HS-5 (cell line): Measurements from ENCODE around the gene DSP.

Experiments used
- DNase-seq: peaks from one replicate; pipeline ENCODE4 v3.0.0-alpha.2; 2012; ENCODE audit warnings: low read depth

DSP gene

GRCh38 chr6:7559651-7560385 lies 18.3 kb downstream of the DSP start:
- no peak for DNase-seq

- no peak for DNase-seq
These were observed 19.9 kb downstream of the DSP start for GRCh38 chr6:7561153-7561964.

- no peak for DNase-seq
These were observed 21.3 kb downstream of the DSP start for GRCh38 chr6:7562769-7563168.

DNA sequence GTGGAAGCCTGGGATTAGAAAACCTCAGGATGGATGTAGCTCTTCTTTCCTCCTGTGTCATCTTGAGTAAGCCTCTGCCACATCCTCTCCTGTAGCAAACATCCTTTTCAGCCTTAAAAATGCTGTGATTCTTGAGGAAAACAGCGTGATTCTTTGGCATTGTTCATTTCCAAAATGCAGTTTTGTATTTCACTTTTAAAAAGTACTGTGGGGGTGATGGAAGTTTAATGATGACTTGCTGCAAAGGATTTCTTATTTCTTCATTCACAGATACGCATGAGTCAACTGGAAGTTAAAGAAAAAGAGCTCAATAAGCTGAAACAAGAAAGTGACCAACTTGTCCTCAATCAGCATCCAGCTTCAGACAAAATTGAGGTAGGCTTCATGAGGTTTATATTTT lies 24.6 kb downstream of the DSP start:
- DNase-seq: no peak

- DNase-seq: no peak
These were observed 25.2 kb downstream of the DSP start for GRCh38 chr6:7566617-7567173.

DNA sequence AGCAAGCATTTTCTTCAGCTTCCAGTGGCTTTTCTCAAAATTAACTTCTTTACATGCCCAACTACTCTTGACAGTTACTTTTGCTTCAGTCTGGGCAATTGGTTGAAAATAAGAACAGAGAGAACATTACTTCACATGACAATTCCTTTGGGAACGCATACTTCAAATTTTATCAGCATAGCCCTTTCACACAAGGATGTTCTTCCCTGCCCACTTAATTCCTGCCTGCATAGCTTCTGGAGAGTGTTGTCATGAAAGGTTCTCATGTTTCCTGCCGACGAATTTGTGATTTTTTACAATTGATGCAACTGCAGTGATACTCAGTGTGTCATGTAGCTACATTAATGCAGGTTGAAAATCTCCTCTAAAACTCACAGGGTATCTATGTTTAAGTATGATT lies 26.6 kb downstream of the DSP start:
- DNase-seq: no peak

DNA sequence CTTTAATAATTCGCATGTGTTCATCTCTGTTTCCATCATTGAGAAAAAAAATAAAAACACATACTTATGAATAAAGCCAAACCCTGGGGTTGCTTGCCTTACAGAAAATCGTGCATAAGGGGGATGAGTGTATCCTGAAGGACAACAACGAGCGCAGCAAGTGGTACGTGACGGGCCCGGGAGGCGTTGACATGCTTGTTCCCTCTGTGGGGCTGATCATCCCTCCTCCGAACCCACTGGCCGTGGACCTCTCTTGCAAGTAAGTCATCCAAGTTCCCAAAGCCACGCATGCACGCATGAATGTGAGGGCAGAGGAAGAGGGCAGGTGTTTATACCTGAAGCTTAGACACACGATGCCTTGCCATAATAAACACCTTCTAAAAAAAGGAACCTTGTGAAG lies 27.6 kb downstream of the DSP start:
- no peak for DNase-seq

- no peak for DNase-seq
These were observed 30.9 kb downstream of the DSP start for GRCh38 chr6:7572213-7572943.

GRCh38 chr6:7574500-7574899 lies 33.0 kb downstream of the DSP start:
- no peak for DNase-seq

DNA sequence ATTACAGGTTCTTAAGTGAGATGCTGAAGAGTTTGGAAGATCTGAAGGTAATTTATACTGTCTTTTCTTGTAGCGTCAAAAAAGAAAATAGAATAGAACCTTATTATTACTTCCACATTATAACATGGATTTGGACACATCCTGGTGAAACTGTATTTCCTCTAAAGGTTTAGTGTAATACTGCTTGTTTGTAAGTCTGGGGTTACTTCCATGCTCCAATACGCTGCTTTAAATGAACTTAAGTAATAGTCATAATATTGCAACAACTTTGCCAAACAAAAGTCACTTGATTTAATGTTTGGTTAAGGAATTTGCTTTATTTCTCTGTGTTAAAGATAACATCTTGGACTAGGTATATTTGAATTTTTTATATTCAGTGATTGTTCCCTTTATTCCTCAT lies 37.0 kb downstream of the DSP start:
- DNase-seq: no peak

DNA sequence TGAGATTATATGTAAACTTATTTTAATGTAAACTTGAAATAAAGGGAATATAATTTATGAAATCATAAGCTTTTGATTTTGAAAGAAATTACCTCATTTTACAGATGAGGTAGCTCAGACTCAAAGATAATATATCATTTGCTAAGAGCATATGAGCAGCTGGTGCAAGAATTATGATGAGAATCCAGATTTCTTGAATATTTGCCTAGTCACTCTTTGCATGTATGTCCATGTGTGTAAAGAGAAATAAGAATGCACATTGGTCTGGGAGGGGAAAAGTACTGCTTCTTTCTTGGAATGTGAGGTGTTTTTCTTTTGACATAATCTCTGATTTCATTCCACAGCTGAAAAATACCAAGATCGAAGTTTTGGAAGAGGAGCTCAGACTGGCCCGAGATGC lies 37.5 kb downstream of the DSP start:
- no peak for DNase-seq

DNA sequence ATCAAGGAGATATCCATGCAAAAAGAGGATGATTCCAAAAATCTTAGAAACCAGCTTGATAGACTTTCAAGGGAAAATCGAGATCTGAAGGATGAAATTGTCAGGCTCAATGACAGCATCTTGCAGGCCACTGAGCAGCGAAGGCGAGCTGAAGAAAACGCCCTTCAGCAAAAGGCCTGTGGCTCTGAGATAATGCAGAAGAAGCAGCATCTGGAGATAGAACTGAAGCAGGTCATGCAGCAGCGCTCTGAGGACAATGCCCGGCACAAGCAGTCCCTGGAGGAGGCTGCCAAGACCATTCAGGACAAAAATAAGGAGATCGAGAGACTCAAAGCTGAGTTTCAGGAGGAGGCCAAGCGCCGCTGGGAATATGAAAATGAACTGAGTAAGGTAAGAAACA lies 38.4 kb downstream of the DSP start:
- DNase-seq: no peak

DNA sequence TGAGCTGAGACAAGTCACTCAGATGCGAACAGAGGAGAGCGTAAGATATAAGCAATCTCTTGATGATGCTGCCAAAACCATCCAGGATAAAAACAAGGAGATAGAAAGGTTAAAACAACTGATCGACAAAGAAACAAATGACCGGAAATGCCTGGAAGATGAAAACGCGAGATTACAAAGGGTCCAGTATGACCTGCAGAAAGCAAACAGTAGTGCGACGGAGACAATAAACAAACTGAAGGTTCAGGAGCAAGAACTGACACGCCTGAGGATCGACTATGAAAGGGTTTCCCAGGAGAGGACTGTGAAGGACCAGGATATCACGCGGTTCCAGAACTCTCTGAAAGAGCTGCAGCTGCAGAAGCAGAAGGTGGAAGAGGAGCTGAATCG lies 39.1 kb downstream of the DSP start:
- no peak for DNase-seq

- DNase-seq: no peak
These were observed 39.6 kb downstream of the DSP start for GRCh38 chr6:7580927-7581618.

DNA sequence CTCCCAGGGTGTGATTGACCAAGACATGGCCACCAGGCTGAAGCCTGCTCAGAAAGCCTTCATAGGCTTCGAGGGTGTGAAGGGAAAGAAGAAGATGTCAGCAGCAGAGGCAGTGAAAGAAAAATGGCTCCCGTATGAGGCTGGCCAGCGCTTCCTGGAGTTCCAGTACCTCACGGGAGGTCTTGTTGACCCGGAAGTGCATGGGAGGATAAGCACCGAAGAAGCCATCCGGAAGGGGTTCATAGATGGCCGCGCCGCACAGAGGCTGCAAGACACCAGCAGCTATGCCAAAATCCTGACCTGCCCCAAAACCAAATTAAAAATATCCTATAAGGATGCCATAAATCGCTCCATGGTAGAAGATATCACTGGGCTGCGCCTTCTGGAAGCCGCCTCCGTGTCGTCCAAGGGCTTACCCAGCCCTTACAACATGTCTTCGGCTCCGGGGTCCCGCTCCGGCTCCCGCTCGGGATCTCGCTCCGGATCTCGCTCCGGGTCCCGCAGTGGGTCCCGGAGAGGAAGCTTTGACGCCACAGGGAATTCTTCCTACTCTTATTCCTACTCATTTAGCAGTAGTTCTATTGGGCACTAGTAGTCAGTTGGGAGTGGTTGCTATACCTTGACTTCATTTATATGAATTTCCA lies 43.9 kb downstream of the DSP start:
- no peak for DNase-seq

DNA sequence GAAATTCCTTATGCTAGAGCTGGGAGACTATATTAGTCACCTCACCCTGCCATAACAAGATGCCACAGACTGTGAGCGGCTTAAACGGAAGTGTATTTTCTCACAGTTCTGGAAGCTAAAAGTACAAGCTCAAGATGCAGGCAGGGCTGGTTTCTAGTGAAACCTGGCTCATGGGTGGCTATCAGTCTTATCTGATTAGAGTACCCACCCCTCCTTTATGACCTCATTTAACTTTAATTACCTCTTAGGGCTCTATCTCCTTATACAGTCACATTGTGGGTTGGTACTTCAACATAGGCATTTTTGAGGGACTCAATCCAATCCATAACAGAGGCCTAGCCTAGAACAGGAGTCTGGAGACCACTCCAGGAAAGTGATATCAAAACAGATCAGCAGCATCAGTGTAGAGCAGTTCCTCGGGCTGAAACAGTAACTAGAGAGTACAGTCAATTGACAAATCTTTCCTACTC lies 46.2 kb downstream of the DSP start:
- DNase-seq: peak; percentile 16

DNA sequence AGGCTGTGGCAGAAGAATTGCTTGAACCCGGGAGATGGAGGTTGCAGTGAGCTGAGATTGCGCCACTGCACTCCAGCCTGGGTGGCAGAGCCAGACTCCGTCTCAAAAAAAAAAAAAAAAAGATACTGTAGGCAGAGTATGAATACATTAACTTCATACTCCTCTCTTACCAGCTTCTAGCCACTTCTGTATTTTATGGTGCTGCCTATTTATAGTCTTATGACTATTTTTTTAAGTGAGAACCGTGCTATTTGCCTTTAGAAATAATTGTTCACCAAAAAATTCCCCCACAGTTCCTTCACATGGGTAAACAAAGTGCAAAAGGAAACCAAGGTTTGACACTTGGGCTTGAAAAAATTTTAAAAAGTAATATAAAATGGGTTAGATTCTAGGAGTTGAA lies 47.0 kb downstream of the DSP start:
- no peak for DNase-seq

GRCh38 chr6:7589221-7589620 lies 47.8 kb downstream of the DSP start:
- no peak for DNase-seq

DNA sequence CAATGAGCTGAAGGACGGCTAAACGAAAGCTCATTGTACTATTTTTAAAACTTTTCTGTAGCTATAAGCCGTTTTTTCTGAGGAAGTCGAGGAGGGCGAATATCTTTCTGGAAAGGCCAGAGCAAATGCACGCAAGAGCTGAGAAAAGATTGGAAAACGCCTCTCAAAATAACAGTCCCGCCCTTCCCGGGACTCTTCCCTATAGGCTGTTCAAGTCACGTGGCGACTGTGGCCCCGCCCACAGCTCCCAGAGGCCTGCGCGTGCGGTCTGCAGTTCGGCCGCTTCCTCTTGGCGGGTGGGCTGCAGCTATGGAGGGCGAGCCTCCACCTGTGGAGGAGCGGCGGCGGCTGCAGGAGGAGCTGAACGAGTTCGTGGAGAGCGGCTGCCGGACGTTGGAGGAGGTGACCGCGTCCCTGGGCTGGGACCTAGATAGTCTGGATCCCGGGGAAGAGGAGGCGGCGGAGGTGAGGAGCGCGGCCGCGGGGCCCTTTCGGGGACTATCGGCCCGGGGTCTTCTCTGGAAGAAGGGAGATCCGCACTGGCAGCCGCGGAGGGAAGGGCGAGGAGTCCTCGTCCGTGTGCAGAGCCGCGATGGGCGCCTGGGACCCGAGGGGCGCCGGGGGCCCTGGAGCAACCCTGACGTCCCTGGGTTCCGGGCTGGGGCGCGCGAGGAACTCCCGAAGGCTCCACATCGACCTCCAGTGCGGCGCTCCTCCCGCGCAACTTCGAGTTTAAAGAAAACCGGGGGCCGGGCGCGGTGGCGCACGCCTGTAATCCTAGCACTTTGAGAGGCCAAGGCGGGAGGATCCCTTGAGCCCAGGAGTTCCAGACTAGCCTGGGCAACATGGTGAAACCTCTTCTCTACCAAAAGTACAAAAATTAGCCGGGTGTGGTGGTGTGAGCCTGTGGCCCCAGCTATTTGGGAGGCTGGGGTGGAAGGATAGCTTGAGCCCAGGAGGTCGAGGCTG lies 48.8 kb downstream of the DSP start, which contains the start of gene SNRNP48:
TSS of gene SNRNP48 (plus strand) at position 250 of the 969 bp plus-strand sequence. CDS start at position 310, 60 bp downstream.
- DNase-seq: peak; percentile 65

- no peak for DNase-seq
These were observed 49.4 kb downstream of the DSP start for GRCh38 chr6:7590918-7591302.
